K562 (cell line): ENCODE measurements around the gene EMC10. TPM values are rescaled to one million over a fixed set of nuclear protein-coding genes. Genes with fewer than 3 reads are reported as not detected.

Experiments
- CREM ChIP-seq: IDR thresholded peaks from 2 replicates; pipeline ENCODE4 v1.6.1; 2014; ENCODE audit warnings: antibody characterized with exemption, low read depth
- HSF4 ChIP-seq: fragments of 250-450 bp; sonication (Bioruptor Pico); IDR thresholded peaks from 2 replicates; pipeline ENCODE4 v2.1.2; 2022; ENCODE audit warnings: mild to moderate bottlenecking, moderate library complexity, borderline replicate concordance
- LARP7 ChIP-seq: fragments of 450-650 bp; IDR thresholded peaks from 2 replicates; pipeline ENCODE4 v1.6.1; 2016
- MGA ChIP-seq: fragments of 450-650 bp; IDR thresholded peaks from 2 replicates; pipeline ENCODE4 v1.6.1; 2016; ENCODE audit warnings: mild to moderate bottlenecking, moderate library complexity
- SMARCA5 ChIP-seq: fragments of 450-650 bp; IDR thresholded peaks from 2 replicates; pipeline ENCODE4 v1.6.1; 2016
- TEAD2 ChIP-seq: fragments of 450-650 bp; IDR thresholded peaks from 2 replicates; pipeline ENCODE4 v1.6.1; 2016; ENCODE audit warnings: missing genetic modification characterization, control low read depth, missing compliant biosample characterization
- VEZF1 ChIP-seq: fragments of 200-800 bp; sonication (Bioruptor generic); IDR thresholded peaks from 2 replicates; pipeline ENCODE4 v1.6.1; 2017; ENCODE audit warnings: missing genetic modification characterization, missing compliant biosample characterization
- ZNF263 ChIP-seq: sonication (generic); formaldehyde crosslinking; IDR thresholded peaks from 2 replicates; pipeline ENCODE4 v1.8.0; 2022; ENCODE audit warnings: mild to moderate bottlenecking, missing genetic modification reagents, borderline replicate concordance
- polyA plus RNA-seq, 8 experiments: library from polyadenylated mRNA; depleted of rRNA in 4 of 8; stranded (reverse) in 5 of 8; unstranded in 3 of 8; fragments of >200 nt; fragmentation: Nextera tagmentation in 2 of 8; fragmentation: Illumina TruSeq in 1 of 8; extraction: Ambion mirVana in 2 of 8; extraction: Trizol in 1 of 8; gene quantifications; 2 replicates each; pipeline versions ENCODE4 v1.2.1 to v1.2.3, GENCODE V29; 2011 to 2014; ENCODE audit warnings: inconsistent platforms in 1 of 8, missing spikeins in 1 of 8
- total RNA-seq, 7 experiments: library from RNA; depleted of rRNA in 6 of 7; stranded (reverse); fragments of >200 nt in 6 of 7; fragmentation: Illumina TruSeq in 2 of 7; extraction: Trizol in 2 of 7; gene quantifications; 2 replicates each; pipeline versions ENCODE4 v1.2.1 to v1.2.3, GENCODE V29; 2011 to 2021; ENCODE audit warnings: low replicate concordance in 1 of 7

Gene EMC10
- total and polyA plus RNA-seq, 9 of the 15 experiments (the other 6 are each of a cell fraction or from before 2014, with no cell fraction given): 1.4 to 46.0 (median 13.1) TPM

- TF ChIP-seq MGA: peak; percentile 62
- peak; percentile 98 for TF ChIP-seq CREM
- no peak for TF ChIP-seq HSF4 (CRISPR knock-in tag)
- TF ChIP-seq SMARCA5: 0 out of 2 replicates have a peak, but pooled peaks have one; percentile 53
- TF ChIP-seq VEZF1 (CRISPR knock-in tag): peak; percentile 73
- TF ChIP-seq TEAD2 (tag): no peak
- peak; percentile 23; the same call in 1 of the 2 replicates for TF ChIP-seq ZNF263 (CRISPR knock-in tag)
- TF ChIP-seq LARP7: 0 out of 2 replicates have a peak, but pooled peaks have one; percentile 25
- TF ChIP-seq, all 486 proteins: peak for 64
These were observed 44.7 kb upstream of the EMC10 start (continued) for GRCh38 chr19:50431343-50432220.
